GM08714 (cell line): ENCODE measurements around the gene RDH13.
A peak's percentile ranks its signal among the peaks of the same experiment; 100 is the strongest.
"Not testable (repeated sequence)": the region's sequence is repeated elsewhere in the genome, so short reads cannot be mapped to it uniquely, and the experiment has no call there.

ENCODE experiments used
- H3K4me3 ChIP-seq: fragments of 200-500 bp; sonication (Bioruptor generic); 2 replicates; pipeline ENCODE4 v1.5.1; 2014; ENCODE audit warnings: mild to moderate bottlenecking, low read length, inconsistent platforms
- ZNF274 ChIP-seq: IDR thresholded peaks from 2 replicates; pipeline ENCODE4 v1.6.1; 2012; ENCODE audit warnings: mild to moderate bottlenecking, low read depth, low read length

The RDH13 gene

DNA sequence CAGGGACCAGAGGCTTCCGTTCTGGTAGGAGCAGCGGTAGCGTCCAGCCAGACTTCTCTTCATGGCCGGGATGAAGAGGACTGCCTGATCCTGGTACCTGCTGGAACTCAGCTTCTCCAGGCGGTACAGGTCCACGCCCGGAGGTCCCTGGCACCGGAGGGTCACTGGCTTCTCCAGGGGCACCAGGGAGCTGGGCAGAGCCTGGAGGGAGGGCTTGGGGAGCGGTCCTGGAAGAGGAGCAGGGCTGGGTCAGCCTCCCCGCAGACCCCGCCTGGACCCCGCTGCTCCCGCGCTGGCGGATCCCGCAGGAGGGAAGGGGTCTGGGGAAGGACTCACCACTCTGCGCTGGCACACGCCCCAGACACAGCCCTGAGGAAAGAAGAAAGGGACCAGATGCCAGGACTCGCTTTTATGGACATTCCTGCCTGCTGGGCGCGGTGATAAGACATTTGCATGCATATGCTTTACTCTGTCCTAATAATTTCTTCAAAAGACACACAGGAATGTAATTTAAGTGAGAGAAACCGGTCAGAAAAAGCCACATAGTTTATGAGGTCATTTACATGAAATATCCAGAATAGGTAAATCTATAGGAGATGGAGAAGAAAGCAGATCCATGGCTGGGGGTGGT, 30.7 kb downstream of the RDH13 start:
- TF ChIP-seq ZNF274: no peak
- no peak overlapping the region for H3K4me3 ChIP-seq

DNA sequence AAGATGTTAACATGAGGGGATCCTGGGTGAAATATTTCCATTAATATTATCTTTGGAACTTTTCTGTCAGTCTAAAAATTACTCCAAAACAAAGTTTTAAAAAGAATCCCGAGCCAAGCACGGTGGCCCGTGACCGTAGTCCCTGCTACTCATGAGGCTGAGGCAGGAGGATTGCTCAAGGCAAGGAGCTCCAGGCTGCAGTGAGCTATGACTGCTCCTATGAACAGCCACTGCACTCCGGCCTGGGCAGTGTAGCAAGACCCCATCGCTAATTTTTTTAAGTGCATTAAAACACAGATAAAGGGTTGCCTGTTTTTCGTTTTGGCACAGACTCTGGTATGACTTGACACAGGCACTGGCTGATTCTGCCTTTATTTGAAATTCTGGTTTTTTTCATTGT, 31.8 kb downstream of the RDH13 start:
- TF ChIP-seq ZNF274: no peak
- no peak overlapping the region for H3K4me3 ChIP-seq

- TF ChIP-seq ZNF274: no peak
- H3K4me3 ChIP-seq: no peak overlapping the region
These were observed 34.2 kb downstream of the RDH13 start for GRCh38 chr19:55028757-55029156.

DNA sequence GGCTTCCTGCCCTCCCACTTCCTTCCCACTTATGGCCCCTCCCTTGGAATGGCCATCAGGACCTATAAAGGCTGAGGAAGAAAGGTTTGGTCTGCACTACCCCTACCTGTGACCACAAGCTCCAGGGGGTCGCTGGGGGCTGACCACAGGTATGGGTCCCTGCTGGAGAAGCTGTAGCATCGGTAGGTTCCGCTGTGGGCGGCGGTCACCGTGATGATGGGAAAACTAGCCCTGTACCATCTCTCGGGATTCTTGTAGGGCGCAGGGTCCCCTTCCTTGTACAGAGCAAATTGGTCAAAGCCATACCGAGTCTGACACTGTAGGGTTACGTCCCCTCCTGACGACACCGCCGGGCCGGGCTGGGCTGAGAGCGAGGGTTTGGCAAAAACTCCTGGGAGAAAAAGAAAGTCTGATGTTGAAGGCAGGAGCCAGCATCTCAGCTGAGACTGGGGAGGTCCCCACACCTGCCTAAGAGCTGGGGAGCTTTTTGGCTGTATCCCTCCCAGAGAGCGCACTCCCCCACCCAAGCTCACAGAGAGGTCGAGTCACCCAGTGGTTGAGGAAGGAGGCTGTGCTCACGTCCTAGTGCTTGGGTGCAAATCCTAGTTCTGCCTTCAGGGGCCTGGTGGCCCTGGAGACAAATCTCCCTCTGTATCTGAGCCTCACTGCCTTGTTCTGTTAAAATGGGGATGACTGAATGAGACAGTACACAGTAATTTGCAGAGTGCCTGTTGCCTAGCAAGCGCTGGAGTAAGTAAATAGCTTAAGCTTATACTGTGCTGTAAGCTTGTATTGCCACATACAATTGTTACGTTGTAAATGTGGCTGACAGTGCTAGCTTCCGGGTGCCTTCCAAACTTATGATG, 35.2 kb downstream of the RDH13 start:
- no peak overlapping the region for H3K4me3 ChIP-seq
- no peak for TF ChIP-seq ZNF274

- not testable (repeated sequence) for H3K4me3 ChIP-seq
These were observed 35.8 kb downstream of the RDH13 start for GRCh38 chr19:55027140-55027471.

GRCh38 chr19:55024111-55024510, 38.8 kb downstream of the RDH13 start:
- H3K4me3 ChIP-seq: no peak overlapping the region
- no peak for TF ChIP-seq ZNF274

- H3K4me3 ChIP-seq: not testable (repeated sequence)
These were observed 42.6 kb downstream of the RDH13 start for GRCh38 chr19:55020351-55020750.

DNA sequence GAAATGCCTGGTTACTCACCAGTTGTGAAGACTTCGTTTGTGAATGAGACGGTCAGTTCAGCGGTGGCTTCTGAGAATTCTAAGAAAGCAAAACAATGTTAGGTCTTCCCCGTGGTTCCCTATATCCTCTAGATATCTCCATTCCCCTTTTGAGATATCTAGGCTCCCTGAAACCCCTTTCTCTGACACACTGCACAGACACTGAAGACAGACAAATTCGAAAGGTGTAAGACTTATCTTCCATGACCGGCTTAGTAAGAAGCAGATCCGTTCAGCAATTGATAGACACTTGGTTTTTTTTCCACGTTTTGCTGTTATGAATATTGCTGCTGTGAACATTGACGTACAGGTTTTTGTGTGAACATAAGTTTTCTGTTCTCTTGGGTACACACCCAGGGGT, 44.3 kb downstream of the RDH13 start:
- no peak overlapping the region for H3K4me3 ChIP-seq
- no peak for TF ChIP-seq ZNF274

DNA sequence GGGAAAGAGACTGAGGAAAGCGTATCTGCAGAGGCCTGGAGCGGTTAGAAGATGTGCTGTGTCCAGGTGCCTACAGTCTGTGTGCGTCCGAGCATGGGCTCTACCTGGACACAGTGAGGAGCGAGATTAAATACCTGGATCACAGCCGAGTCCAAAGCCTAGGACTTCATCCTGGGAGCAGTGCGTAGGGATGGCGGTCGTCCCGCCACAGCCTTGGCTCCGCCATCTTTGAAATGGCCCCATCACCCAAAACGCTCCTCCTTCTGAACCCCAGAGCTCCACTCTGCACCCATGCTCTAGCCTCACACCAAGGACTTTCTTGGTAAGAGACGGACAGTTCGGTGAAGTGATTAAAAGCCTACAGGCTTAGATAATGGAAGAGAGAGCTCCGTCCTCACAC, 44.7 kb downstream of the RDH13 start:
- no peak overlapping the region for H3K4me3 ChIP-seq
- no peak for TF ChIP-seq ZNF274

DNA sequence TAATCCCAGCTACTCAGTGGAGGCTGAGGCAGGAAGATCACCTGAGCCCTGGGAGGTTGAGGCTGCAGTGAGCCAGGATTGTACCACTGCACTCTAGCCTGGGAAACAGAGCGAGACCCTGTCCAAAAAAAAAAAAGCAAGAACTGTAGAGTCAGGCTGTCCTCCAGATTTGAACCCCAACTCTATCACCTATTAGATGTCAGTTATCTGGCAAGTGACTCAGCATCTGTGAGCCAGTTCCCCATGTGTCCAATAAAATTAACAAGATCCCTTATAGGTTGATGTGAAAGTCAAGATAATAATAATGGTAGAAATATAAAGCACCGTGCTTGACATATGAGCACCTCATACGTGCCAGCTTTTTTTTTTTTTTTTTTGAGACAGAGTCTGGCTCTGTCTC, 46.9 kb downstream of the RDH13 start:
- TF ChIP-seq ZNF274: no peak
- H3K4me3 ChIP-seq: no peak overlapping the region

GRCh38 chr19:55015126-55015525, 47.8 kb downstream of the RDH13 start:
- no peak for TF ChIP-seq ZNF274
- peak overlapping the region; percentile 32; the same call in 1 of the 2 replicates for H3K4me3 ChIP-seq

DNA sequence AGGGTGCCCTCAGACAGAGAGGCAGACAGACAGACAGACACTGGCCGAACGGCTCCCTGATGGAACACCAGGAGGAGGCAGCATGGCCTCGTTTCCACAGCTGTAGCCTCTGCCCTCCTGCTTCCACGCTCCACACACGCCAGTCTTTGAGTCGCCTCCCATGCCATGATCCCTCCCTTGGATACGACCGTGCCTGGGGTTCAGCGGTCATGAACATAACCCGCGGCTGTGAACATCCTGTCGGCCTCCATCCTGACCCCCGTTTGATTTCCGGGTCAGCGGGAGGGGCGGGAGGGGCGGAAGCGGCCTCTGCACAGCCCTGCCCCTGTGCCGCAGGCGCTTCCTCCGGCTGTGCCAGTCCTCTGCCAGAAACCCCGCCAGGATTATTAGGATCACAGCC, 48.2 kb downstream of the RDH13 start:
- H3K4me3 ChIP-seq: peak overlapping the region; percentile 53; the same call in 1 of the 2 replicates
- TF ChIP-seq ZNF274: no peak

GRCh38 chr19:55013596-55013995, 49.4 kb downstream of the RDH13 start:
- TF ChIP-seq ZNF274: no peak

GRCh38 chr19:55012306-55012705, 50.6 kb downstream of the RDH13 start:
- no peak for TF ChIP-seq ZNF274

More at GRCh38 chr19:55013596-55013995, 49.4 kb downstream of the RDH13 start:
- no peak overlapping the region for H3K4me3 ChIP-seq

DNA sequence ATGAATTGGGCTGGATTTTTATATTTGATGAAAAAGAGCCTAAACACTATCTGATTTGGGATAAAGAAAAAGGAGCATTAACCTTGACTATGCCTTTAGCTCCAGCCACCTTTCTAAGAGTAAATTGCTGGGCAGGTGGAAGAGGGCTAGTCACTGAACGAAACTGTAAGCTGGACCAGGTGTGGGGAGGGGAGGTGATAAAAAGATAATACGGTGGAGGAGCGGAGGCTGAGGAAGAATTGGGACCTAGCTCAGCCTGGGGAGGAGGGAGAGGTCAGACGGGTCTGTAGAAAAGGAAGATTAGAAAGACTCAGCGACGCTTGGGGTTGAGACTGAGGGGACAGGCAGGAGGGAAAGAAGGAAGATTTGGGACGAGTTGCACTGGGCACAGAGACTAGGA, 52.4 kb downstream of the RDH13 start:
- H3K4me3 ChIP-seq: not testable (repeated sequence)

More at GRCh38 chr19:55012306-55012705, 50.6 kb downstream of the RDH13 start:
- no peak overlapping the region for H3K4me3 ChIP-seq

GRCh38 chr19:55008781-55009180, 54.2 kb downstream of the RDH13 start:
- not testable (repeated sequence) for H3K4me3 ChIP-seq

- H3K4me3 ChIP-seq: not testable (repeated sequence)
These were observed 54.8 kb downstream of the RDH13 start for GRCh38 chr19:55008189-55008588.

DNA sequence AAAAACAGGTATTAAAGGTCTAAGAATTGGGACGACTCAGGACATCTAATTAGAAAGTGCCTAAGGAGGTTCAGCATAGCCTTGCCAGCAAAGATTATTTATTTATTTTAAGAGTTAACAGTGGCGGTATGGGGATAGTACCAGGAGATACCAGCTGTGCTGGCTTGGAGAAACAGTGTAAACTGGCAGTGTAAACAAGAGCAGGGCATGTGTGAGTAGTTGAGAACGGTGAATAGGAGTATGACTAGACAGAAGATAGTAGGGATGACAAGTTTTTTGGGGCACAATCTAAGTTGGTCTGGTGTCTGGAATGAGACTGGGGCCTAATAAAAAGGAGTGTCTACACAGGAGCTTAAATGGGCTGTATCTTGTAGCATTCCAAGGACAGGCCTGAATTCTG, 55.4 kb downstream of the RDH13 start:
- not testable (repeated sequence) for H3K4me3 ChIP-seq

DNA sequence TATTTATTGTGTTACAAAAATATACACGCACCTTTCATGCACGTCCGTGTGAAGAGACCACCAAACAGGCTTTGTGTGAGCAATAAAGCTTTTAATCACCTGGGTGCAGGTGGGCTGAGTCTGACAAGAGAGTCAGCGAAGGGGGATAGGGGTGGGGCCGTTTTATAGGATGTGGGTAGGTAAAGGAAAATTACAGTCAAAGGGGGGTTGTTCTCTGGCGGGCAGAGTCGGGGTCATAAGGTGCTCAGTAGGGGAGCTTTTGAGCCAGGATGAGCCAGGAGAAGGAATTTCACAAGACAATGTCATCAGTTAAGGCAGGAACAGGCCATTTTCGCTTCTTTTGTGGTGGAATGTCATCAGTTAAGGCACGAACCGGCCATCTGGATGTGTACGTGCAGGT, 56.2 kb downstream of the RDH13 start:
- H3K4me3 ChIP-seq: peak overlapping the region; percentile 96
